Left colon (tissue), 2 donors: ENCODE results near the gene DMBT1. TPM values are rescaled to one million over a fixed set of nuclear protein-coding genes. Genes with fewer than 3 reads are reported as not detected.

ENCODE experiments used
- ATAC-seq: fragments of 200-7000 bp; cut with Tn5 transposase; one replicate; pipeline ENCODE4 v1.9.1; 2020; ENCODE audit warnings: mild to moderate bottlenecking, moderate library complexity
- DNase-seq, 2 donors: peaks; one replicate each; pipeline ENCODE4 v3.0.0-alpha.2; 2020
- intact Hi-C, 2 donors: fragments of 100-400 bp; cut with DNase I in 1 of 2; cut with micrococcal nuclease in 1 of 2; formaldehyde crosslinking; loops; one replicate each; pipeline versions ENCODE4 v1.11.2 to v1.14.0; 2022; cut with DNase I, micrococcal nuclease
- long read RNA-seq: library from polyadenylated mRNA; unstranded; transcript quantifications from one replicate; pipeline ENCODE4 v2.0.0, GENCODE V29; 2021
- total RNA-seq, 2 donors: library from RNA; stranded (reverse); fragmentation: NEBNext Ultra II Directional; extraction: Animal tissue kit (Norgen Biotek cat#: 25700); gene quantifications; one replicate each; pipeline ENCODE4 v1.2.1, GENCODE V29; 2021
- donor health status: DM: no; HTN: no; CAD: no.
- donor health status: DM: yes; HTN: yes; CAD: no.

DMBT1 gene
- 100 to 1,000 TPM in 1 of 2 donors, 10 to 100 TPM in 1; 59.0 to 424 TPM for total RNA-seq
- long read RNA-seq, partial matches to known transcripts: 84 of 94 reads
- long read RNA-seq, other reads (novel, unspliced or antisense): 10 of 94 reads

- intact Hi-C loops: loop anchor here in 1 of 2 donors (10.0 kb wide), 3 partner anchors 126 to 266 kb away; no protein-coding TSS in a partner anchor
- DNase-seq (no peak), ATAC-seq (peak; percentile 39)
Observed at GRCh38 chr10:122560279-122560804, at the start of gene DMBT1. DMBT1 (plus strand) TSS chr10:122560754; CDS start chr10:122560771, 17 bp downstream.

GRCh38 chr10:122513053-122513452, 47.5 kb upstream of the DMBT1 start:
- ATAC-seq (no peak), DNase-seq (no peak)
- intact Hi-C loops: no loop called here

DNA sequence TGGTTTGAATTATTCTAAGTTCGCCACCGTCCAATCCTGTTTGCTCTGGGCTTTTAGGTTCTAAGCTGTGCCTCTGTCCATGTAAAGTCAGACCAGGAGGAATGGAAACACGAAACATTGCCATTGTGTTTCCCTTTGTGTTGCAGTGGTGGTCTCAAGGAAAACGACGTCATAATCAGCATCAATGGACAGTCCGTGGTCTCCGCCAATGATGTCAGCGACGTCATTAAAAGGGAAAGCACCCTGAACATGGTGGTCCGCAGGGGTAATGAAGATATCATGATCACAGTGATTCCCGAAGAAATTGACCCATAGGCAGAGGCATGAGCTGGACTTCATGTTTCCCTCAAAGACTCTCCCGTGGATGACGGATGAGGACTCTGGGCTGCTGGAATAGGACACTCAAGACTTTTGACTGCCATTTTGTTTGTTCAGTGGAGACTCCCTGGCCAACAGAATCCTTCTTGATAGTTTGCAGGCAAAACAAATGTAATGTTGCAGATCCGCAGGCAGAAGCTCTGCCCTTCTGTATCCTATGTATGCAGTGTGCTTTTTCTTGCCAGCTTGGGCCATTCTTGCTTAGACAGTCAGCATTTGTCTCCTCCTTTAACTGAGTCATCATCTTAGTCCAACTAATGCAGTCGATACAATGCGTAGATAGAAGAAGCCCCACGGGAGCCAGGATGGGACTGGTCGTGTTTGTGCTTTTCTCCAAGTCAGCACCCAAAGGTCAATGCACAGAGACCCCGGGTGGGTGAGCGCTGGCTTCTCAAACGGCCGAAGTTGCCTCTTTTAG, 46.3 kb upstream of the DMBT1 start:
- ATAC-seq (no peak), DNase-seq (no peak)
- intact Hi-C loops: no loop called here

GRCh38 chr10:122515022-122515424, 45.5 kb upstream of the DMBT1 start:
- intact Hi-C loops: no loop called here
- DNase-seq (no peak), ATAC-seq (no peak)

- ATAC-seq (no peak), DNase-seq (no peak)
- intact Hi-C loops: no loop called here
Observed at GRCh38 chr10:122515588-122516231, 44.8 kb upstream of the DMBT1 start.

GRCh38 chr10:122516734-122517133, 43.8 kb upstream of the DMBT1 start:
- intact Hi-C loops: no loop called here
- DNase-seq (no peak), ATAC-seq (no peak)

- no peak for ATAC-seq
- intact Hi-C loops: no loop called here
- DNase-seq: peak in 1 of 2 donors; percentile 13
Observed at GRCh38 chr10:122519144-122519543, 41.4 kb upstream of the DMBT1 start.

DNA sequence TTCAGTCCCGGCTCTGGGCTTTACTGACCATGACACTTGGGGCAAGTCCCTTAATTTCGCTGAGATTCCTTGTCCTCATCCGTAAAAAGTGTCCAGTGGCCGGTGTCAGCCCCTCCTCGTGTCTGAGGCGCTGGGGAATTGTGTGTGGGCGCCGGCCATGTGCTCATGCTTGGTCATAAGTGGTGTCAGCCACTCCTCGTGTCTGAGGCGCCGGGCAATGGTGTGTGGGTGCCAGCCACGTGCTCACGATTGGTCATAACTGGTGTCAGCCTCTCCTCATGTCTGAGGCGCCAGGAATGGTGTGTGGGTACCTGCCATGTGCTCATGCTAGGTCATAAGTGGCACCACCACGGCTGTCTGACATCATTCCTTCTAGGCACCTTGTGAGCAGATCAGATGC, 40.7 kb upstream of the DMBT1 start:
- ATAC-seq: no peak
- intact Hi-C loops: no loop called here
- peak in 1 of 2 donors; percentile 18 for DNase-seq

DNA sequence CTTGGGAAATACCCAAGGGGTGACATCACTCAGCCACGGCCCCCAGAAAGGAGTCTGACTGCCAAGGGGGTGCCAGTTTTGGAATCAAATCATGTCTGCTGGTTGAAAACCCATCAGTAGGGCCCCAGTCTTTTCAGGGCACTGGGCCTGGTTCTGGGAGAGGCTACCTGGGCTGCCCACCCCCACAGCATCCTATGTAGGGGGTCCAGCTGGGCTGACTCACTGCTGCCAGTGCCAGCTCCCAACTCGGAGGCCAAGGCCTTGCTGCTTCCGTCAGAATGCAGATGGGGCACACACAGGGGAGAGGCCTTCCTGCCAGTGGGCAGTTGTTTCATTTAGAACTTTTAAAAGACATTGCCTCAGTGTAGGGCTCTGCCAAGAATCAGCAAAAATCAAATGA, 39.5 kb upstream of the DMBT1 start:
- intact Hi-C loops: no loop called here
- DNase-seq (no peak), ATAC-seq (no peak)

- DNase-seq (peak in 1 of 2 donors; percentile 18), ATAC-seq (no peak)
- intact Hi-C loops: no loop called here
Observed at GRCh38 chr10:122524811-122525210, 35.7 kb upstream of the DMBT1 start.

- intact Hi-C loops: no loop called here
- peak; percentile 41 to 54 for DNase-seq
- ATAC-seq: peak; percentile 97
Observed at GRCh38 chr10:122525788-122526187, 34.8 kb upstream of the DMBT1 start.

DNA sequence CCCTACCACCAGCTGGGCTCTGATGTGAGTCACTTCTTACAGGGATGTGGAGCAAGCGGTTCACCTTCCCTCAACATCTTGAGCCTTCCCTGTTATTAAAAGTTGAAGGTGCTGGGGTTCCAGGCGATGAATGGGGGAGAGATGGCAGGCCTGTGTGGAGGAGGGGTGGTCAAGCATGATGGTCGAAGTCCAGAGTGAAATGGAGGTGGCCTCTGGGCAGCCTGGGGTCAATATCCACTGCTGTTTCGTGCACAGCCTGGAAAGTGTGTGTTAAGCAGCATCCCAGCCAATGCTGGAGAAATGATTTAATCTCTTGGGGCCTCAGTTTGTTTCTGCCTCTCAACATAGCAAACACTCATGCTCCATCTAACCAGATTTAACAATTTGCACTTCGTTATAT, 33.7 kb upstream of the DMBT1 start:
- intact Hi-C loops: no loop called here
- no peak for ATAC-seq
- DNase-seq: no peak

GRCh38 chr10:122530177-122530576, 30.4 kb upstream of the DMBT1 start:
- intact Hi-C loops: no loop called here
- ATAC-seq: no peak
- no peak for DNase-seq

DNA sequence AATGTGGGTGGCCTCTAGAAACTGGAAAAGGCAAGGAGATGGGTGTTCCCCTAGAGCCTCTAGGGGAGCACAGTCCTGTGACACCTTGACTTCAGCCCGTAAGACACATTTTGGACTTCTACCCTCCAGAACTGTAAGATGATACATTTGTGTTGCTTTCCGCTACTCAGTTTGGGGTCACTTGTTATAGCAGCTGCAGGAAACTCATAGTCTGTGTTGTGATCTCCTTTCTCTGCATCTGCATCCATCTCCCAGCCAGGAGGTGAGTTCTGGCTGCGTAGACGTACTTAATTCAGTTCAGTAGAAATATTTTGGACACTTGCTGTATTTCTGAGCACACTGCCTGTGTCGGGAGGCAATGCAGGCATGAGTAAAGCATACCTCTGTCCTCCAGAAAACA, 29.3 kb upstream of the DMBT1 start:
- intact Hi-C loops: no loop called here
- no peak for DNase-seq
- ATAC-seq: no peak

DNA sequence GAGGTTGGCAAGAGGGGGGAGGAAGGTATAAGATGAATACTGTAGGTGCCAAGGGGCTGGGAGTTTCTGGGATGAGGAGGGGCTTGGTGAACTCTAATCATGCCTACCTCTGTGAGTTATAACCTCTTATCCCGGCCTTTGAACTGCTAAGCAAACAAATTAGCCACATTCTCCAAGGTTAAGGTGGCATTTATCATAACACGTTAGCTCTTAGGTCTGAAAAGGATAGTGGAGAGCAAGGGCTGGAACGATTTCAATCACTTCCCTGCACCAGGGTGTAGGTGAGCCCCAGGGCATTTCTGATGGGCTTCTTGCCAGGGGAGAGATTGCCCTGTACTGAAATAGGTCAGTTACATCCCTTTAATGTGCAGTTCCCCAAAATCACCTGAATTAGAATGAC, 28.6 kb upstream of the DMBT1 start:
- peak; percentile 64 for ATAC-seq
- intact Hi-C loops: no loop called here
- DNase-seq: peak in 1 of 2 donors; percentile 71

DNA sequence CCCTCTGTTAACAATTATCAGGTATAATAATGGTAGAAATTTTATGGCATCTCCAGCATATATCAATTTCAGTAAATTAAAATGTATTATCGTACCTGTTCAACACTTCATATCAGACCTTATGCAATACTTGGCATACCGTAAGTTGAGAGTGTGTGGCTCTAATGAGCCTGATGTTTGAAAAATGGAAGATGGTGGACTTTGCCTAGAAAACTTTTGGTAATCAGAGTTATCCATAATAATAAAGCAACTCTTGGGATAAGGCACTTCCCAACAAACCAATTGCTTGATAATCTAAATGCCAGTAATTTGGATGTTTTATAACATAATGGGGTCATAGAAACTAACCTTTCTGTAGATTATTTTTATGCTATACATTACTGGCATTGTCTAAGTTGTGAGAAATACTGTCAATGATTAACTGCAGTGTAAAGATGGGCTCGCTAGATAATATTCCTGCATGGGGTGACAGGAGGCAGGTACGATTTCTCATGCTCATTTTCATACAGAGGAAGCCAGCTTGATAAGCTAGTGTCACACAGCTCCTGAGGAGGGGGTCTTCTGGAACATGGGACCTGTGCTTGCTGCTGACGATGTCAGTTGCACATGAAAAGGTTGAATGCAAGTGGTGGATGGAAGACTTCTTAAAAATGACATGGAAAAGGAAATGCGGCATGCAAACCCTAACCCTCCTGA, 27.8 kb upstream of the DMBT1 start:
- ATAC-seq (peak; percentile 91), DNase-seq (no peak)
- intact Hi-C loops: no loop called here

DNA sequence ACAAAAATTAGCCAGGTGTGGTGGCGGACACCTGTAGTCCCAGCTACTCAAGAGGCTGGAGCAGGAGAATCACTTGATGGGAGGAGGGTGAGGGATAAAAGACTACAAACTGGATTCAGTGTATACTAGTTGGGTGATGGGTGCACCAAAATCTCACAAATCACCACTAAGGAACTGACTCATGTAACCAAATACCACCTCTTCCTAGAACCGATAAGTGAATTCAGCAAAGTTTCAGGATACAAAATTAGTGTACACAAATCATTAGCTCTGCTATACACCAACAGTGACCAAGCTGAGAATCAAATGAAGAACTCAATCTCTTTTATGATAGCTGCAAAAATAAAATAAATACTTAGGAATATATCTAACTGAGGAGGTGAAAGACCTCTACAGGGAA, 23.0 kb upstream of the DMBT1 start:
- intact Hi-C loops: no loop called here
- ATAC-seq (no peak), DNase-seq (no peak)

- DNase-seq: no peak
- intact Hi-C loops: no loop called here
- ATAC-seq: peak; percentile 63
Observed at GRCh38 chr10:122541541-122542002, 19.0 kb upstream of the DMBT1 start.
